ENCODE results near the gene ACOT6. TPM values are rescaled to one million over a fixed set of nuclear protein-coding genes. Genes with fewer than 3 reads are reported as not detected.
"Not testable (repeated sequence)": the region's sequence is repeated elsewhere in the genome, so short reads cannot be mapped to it uniquely, and the experiment has no call there.

Gene ACOT6
- polyA plus RNA-seq, 2 of the 4 experiments (the other 2 are of a cell fraction), result not detected

- CTCF ChIA-PET, result interaction anchor here (1.2 to 1.6 kb wide), 3 partner anchors 23 to 298 kb away, joined by 3 to 6 read pairs (median 3); partner anchors contain the start of gene ACOT6
- POLR2A ChIA-PET, result no interaction called here
Measured at GRCh38 chr14:73589116-73589515, 23.2 kb upstream of the ACOT6 start.

DNA sequence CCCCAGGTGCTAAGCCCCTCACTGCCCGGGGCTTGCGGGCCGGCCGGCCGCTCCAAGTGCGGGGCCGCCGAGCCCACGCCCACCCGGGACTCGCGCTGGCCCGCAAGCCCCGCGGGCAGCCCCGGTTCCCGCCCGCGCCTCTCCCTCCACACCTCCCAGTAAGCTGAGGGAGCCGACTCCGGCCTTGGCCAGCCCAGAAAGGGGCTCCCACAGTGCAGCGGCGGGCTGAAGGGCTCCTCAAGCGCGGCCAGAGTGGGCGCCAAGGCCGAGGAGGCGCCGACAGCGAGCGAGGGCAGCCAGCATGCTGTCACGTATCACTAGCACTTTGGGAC, 21.7 kb upstream of the ACOT6 start:
- H3K27ac ChIP-seq; H3K4me3 ChIP-seq; ATAC-seq; H3K9me3 ChIP-seq; DNase-seq (ENCODE audit: low read depth in 1 of 2, low spot score in 1 of 2); FAIRE-seq; H3K4me1 ChIP-seq; H3K4me2 ChIP-seq; POLR2A ChIA-PET: not testable (repeated sequence)
- CTCF ChIA-PET, result interaction anchor here (1.5 to 1.6 kb wide), 2 partner anchors 21 to 43 kb away, joined by 6 to 9 read pairs; partner anchors contain the start of gene ACOT2
- 96% methylated on average over 26 of the region's 32 CpGs for WGBS (ENCODE audit: missing lambda C conversion rate)

More at GRCh38 chr14:73589116-73589515, 23.2 kb upstream of the ACOT6 start:
- Histone ChIP-seq H3K27ac (no peak overlapping the region), H3K4me1 (no peaks in the 10 kb centered on the region), H3K9me3 (no peaks in the 10 kb centered on the region), H3K4me2 (no peak overlapping the region), H3K4me3 (no peak overlapping the region)
- TF ChIP-seq HOXB5 (CRISPR knock-in tag; IDR thresholded peaks at IDR 0.05) (no peak), RCOR1 (IDR thresholded peaks at IDR 0.05; ENCODE audit: low read depth, low read length) (no peak), EHMT2 (IDR thresholded peaks at IDR 0.05; ENCODE audit: low read depth) (no peak), CHD4 (IDR thresholded peaks at IDR 0.05; ENCODE audit: borderline replicate concordance) (no peak), CBX8 (IDR thresholded peaks at IDR 0.05) (no peak), ZC3H11A (IDR thresholded peaks at IDR 0.05) (no peak), SREBF2 (IDR thresholded peaks at IDR 0.05) (no peak), NR3C1 (IDR thresholded peaks at IDR 0.05) (no peak), MAZ (IDR thresholded peaks at IDR 0.05; ENCODE audit: borderline replicate concordance, low read depth, low read length) (no peak), POLR2AphosphoS2 (conservative IDR thresholded peaks at IDR 0.05; ENCODE audit: low read length) (no peak), TP53 (CRISPR knock-in tag; IDR thresholded peaks at IDR 0.05) (no peak)
- DNase-seq (ENCODE audit: low read depth in 1 of 2, low spot score in 1 of 2) (no peak), ATAC-seq (no peak), FAIRE-seq (no peak)
- WGBS (ENCODE audit: missing lambda C conversion rate), result 66% methylated on average over 4 of the region's 4 CpGs

DNA sequence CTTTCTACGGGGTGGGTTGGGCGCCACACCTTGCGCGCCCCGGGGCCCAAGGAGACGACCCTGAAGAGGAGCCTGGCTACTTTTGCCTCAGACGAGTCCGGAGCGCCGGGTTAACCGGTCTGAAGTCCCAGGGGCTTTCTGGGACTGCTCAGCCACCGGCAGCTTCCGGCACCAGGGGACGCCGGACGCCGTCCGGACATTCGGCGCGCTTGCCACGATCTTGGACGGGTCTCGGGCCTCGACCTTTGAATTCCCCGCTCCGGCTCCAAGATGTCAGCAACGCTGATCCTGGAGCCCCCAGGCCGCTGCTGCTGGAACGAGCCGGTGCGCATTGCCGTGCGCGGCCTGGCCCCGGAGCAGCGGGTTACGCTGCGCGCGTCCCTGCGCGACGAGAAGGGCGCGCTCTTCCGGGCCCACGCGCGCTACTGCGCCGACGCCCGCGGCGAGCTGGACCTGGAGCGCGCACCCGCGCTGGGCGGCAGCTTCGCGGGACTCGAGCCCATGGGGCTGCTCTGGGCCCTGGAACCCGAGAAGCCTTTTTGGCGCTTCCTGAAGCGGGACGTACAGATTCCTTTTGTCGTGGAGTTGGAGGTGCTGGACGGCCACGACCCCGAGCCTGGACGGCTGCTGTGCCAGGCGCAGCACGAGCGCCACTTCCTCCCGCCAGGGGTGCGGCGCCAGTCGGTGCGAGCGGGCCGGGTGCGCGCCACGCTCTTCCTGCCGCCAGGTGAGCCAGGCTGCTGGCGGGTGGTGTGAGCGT, 20.4 kb upstream of the ACOT6 start, which contains the start of gene ACOT4:
TSS of gene ACOT4 (plus strand) at position 184 of the 760 bp plus-strand sequence. CDS start at position 271, 87 bp downstream.
- H3K4me3 ChIP-seq, result peak within 1 kb of the TSS; percentile 55
- peak; percentile 90 to 91 for ATAC-seq
- peak within 1 kb of the TSS; percentile 60 for H3K4me2 ChIP-seq
- no peak for FAIRE-seq
- ChIA-PET CTCF (interaction anchor here (0.7 to 1.6 kb wide), 10 partner anchors 11 to 83 kb away, joined by 3 to 6 read pairs (median 3); partner anchors contain the start of genes ACOT1 and ACOT6), POLR2A (interaction anchor here (0.9 to 1.2 kb wide), 4 partner anchors 21 to 101 kb away, joined by 3 to 8 read pairs (median 4); partner anchors contain the start of genes ACOT2, ACOT6 and RIOX1)
- H3K27ac ChIP-seq, result peak within 1 kb of the TSS; percentile 73 to 85
- 19% methylated on average over 21 of the region's 89 CpGs for WGBS (ENCODE audit: missing lambda C conversion rate)
- no peaks in the 10 kb centered on the region for H3K4me1 ChIP-seq
- H3K9me3 ChIP-seq, result no peaks in the 10 kb centered on the region
- peak; percentile 49 to 62 for DNase-seq (ENCODE audit: low read depth in 1 of 2, low spot score in 1 of 2)
- TF ChIP-seq JUNB (IDR thresholded peaks at IDR 0.05) (no peak), HOXB13 (CRISPR knock-in tag; IDR thresholded peaks at IDR 0.05; ENCODE audit: low read depth) (no peak), MAFK (IDR thresholded peaks at IDR 0.05; ENCODE audit: partially characterized antibody) (no peak), RCOR1 (IDR thresholded peaks at IDR 0.05; ENCODE audit: low read depth, low read length) (no peak), ZSCAN20 (CRISPR knock-in tag; IDR thresholded peaks at IDR 0.05) (no peak), EHMT2 (IDR thresholded peaks at IDR 0.05; ENCODE audit: low read depth) (no peak), KDM1A (IDR thresholded peaks at IDR 0.05; ENCODE audit: low read depth) (no peak), SMC3 (IDR thresholded peaks at IDR 0.05) (0 out of 3 replicates have a peak, but pooled peaks have one; percentile 13), PHF8 (IDR thresholded peaks at IDR 0.05; ENCODE audit: borderline replicate concordance, low read depth) (0 out of 2 replicates have a peak, but pooled peaks have one; percentile 16), FOXS1 (CRISPR knock-in tag; IDR thresholded peaks at IDR 0.05) (no peak), MAZ (IDR thresholded peaks at IDR 0.05; ENCODE audit: borderline replicate concordance, low read depth, low read length) (no peak), HDAC2 (IDR thresholded peaks at IDR 0.05) (peak; percentile 72; the same call in 1 of the 2 replicates), HOXA7 (CRISPR knock-in tag; IDR thresholded peaks at IDR 0.05) (no peak), NR3C1 (IDR thresholded peaks at IDR 0.05) (no peak), JUN (IDR thresholded peaks at IDR 0.05) (peak in 1 of 2 experiments; percentile 50; a peak in 2 of 5 replicates), POLR2A (IDR thresholded peaks at IDR 0.05; ENCODE audit: low read length) (peak; percentile 42), NFE2L2 (conservative IDR thresholded peaks at IDR 0.05; ENCODE audit: low read length) (no peak), CBX8 (IDR thresholded peaks at IDR 0.05) (no peak), HOXB5 (CRISPR knock-in tag; IDR thresholded peaks at IDR 0.05) (no peak)
- TF ChIP-seq, protein P1, sequence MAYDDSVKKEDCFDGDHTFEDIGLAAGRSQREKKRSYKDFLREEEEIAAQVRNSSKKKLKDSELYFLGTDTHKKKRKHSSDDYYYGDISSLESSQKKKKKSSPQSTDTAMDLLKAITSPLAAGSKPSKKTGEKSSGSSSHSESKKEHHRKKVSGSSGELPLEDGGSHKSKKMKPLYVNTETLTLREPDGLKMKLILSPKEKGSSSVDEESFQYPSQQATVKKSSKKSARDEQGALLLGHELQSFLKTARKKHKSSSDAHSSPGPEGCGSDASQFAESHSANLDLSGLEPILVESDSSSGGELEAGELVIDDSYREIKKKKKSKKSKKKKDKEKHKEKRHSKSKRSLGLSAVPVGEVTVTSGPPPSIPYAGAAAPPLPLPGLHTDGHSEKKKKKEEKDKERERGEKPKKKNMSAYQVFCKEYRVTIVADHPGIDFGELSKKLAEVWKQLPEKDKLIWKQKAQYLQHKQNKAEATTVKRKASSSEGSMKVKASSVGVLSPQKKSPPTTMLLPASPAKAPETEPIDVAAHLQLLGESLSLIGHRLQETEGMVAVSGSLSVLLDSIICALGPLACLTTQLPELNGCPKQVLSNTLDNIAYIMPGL (CRISPR knock-in tag; IDR thresholded peaks at IDR 0.05; ENCODE audit: borderline replicate concordance), result no peak; the same call in 1 of the 2 replicates
- TF ChIP-seq, protein P2, sequence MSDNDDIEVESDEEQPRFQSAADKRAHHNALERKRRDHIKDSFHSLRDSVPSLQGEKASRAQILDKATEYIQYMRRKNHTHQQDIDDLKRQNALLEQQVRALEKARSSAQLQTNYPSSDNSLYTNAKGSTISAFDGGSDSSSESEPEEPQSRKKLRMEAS (IDR thresholded peaks at IDR 0.05), result peak; percentile 78
- TF ChIP-seq, protein P3, sequence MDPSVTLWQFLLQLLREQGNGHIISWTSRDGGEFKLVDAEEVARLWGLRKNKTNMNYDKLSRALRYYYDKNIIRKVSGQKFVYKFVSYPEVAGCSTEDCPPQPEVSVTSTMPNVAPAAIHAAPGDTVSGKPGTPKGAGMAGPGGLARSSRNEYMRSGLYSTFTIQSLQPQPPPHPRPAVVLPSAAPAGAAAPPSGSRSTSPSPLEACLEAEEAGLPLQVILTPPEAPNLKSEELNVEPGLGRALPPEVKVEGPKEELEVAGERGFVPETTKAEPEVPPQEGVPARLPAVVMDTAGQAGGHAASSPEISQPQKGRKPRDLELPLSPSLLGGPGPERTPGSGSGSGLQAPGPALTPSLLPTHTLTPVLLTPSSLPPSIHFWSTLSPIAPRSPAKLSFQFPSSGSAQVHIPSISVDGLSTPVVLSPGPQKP (IDR thresholded peaks at IDR 0.05; ENCODE audit: low read depth, low read length), result no peak
- TF ChIP-seq, protein P4, sequence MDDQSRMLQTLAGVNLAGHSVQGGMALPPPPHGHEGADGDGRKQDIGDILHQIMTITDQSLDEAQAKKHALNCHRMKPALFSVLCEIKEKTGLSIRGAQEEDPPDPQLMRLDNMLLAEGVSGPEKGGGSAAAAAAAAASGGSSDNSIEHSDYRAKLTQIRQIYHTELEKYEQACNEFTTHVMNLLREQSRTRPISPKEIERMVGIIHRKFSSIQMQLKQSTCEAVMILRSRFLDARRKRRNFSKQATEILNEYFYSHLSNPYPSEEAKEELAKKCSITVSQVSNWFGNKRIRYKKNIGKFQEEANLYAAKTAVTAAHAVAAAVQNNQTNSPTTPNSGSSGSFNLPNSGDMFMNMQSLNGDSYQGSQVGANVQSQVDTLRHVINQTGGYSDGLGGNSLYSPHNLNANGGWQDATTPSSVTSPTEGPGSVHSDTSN (IDR thresholded peaks at IDR 0.05), result no peak
- TF ChIP-seq, protein P5, sequence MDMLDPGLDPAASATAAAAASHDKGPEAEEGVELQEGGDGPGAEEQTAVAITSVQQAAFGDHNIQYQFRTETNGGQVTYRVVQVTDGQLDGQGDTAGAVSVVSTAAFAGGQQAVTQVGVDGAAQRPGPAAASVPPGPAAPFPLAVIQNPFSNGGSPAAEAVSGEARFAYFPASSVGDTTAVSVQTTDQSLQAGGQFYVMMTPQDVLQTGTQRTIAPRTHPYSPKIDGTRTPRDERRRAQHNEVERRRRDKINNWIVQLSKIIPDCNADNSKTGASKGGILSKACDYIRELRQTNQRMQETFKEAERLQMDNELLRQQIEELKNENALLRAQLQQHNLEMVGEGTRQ (IDR thresholded peaks at IDR 0.05), result no peak

Measured in A549 (cell line).